Mucosa of descending colon (tissue), 3 donors: ENCODE measurements around the gene TAGLN2. TPM values are rescaled to one million over a fixed set of nuclear protein-coding genes. Genes with fewer than 3 reads are reported as not detected.

Experiments used
- ATAC-seq: fragments of 200-7000 bp; cut with Tn5 transposase; one replicate; pipeline ENCODE4 v1.9.1; 2020; ENCODE audit warnings: mild to moderate bottlenecking, moderate library complexity
- DNase-seq, 3 donors: peaks; one replicate each; pipeline ENCODE4 v3.0.0-alpha.2; 2020
- H3K36me3 ChIP-seq: fragments of 200-600 bp; one replicate; pipeline ENCODE4 v1.8.0; 2021; ENCODE audit warnings: low read depth, mild to moderate bottlenecking
- H3K4me1 ChIP-seq: fragments of 200-600 bp; one replicate; pipeline ENCODE4 v1.8.0; 2021; ENCODE audit warnings: low read depth, mild to moderate bottlenecking
- H3K4me3 ChIP-seq: fragments of 200-600 bp; one replicate; pipeline ENCODE4 v1.8.0; 2021; ENCODE audit warnings: mild to moderate bottlenecking
- H3K9me3 ChIP-seq: fragments of 200-600 bp; one replicate; pipeline ENCODE4 v1.8.0; 2021; ENCODE audit warnings: mild to moderate bottlenecking
- intact Hi-C, 2 donors: fragments of 100-400 bp; cut with DNase I in 1 of 2; cut with micrococcal nuclease in 1 of 2; formaldehyde crosslinking; loops; one replicate each; pipeline versions ENCODE4 v1.11.0 to v1.11.1; 2022; cut with DNase I, micrococcal nuclease
- total RNA-seq, 3 donors: library from RNA; stranded (reverse); fragmentation: NEBNext Ultra II Directional in 2 of 3; extraction: Animal tissue kit (Norgen Biotek cat#: 25700) in 2 of 3; gene quantifications; one replicate each; pipeline versions ENCODE4 v1.2.1 to v1.2.4, GENCODE V29; 2021 to 2023
- TF ChIP-seq, protein P1 (sequence below): fragments of 200-600 bp; IDR thresholded peaks from one replicate; pipeline ENCODE4 v1.8.0; 2022; ENCODE audit warnings: antibody characterized with exemption, mild to moderate bottlenecking
- donor health status: DM: no; HTN: no; CAD: no; lungs with moderate emphysema.
- donor health status: DM: no; HTN: no; CAD: no.
- donor health status: DM: no; HTN: yes; CAD: no.

The TAGLN2 gene
- total RNA-seq, 3 donors from 2014 or later: 137 to 296 (median 264) TPM

DNA sequence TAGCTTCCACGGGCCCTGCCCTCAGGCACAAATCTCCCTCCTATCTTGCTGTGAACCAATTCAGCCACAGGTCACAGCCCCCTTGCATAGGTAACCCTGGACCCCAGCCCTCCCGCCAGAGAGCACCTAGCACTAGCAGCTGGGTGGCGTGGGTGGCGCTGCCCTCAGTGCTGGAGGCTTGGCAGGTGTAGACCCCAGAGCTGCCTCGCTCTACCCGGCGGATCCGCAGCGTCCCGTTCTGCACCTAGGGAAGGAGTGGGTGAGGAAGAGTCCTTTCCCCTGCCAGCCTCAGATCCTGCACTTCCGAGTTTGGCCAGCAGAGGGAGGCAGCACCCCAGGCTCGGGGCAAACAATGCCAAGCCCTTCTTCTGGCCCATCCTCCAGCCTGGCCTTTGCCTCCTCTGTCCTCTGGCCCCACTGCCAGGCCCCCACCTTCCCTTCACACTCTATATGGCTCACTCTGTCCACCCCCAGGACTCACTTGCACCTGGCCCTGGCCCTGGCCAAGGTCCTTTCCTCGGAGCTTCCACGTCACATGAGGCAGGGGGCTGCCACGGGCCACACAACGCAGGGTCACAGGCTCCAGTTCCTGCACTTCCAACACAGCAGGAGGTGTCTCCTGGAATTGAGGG is 11.1 kb upstream of the TAGLN2 start:
- intact Hi-C loops: loop anchor here (2.0 to 5.0 kb wide), 2 partner anchors 70 to 71 kb away; no protein-coding TSS in a partner anchor
- H3K4me1 ChIP-seq: peaks cover 44% of the 10 kb centered on the region
- peak; percentile 84 to 95 (median 93) for DNase-seq
- H3K4me3 ChIP-seq: no peak overlapping the region
- H3K36me3 ChIP-seq: no peaks in the 10 kb centered on the region
- peak; percentile 90 for ATAC-seq
- H3K9me3 ChIP-seq: no peaks in the 10 kb centered on the region
- TF ChIP-seq, protein P1, sequence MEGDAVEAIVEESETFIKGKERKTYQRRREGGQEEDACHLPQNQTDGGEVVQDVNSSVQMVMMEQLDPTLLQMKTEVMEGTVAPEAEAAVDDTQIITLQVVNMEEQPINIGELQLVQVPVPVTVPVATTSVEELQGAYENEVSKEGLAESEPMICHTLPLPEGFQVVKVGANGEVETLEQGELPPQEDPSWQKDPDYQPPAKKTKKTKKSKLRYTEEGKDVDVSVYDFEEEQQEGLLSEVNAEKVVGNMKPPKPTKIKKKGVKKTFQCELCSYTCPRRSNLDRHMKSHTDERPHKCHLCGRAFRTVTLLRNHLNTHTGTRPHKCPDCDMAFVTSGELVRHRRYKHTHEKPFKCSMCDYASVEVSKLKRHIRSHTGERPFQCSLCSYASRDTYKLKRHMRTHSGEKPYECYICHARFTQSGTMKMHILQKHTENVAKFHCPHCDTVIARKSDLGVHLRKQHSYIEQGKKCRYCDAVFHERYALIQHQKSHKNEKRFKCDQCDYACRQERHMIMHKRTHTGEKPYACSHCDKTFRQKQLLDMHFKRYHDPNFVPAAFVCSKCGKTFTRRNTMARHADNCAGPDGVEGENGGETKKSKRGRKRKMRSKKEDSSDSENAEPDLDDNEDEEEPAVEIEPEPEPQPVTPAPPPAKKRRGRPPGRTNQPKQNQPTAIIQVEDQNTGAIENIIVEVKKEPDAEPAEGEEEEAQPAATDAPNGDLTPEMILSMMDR: peak; percentile 98

GRCh38 chr1:159935719-159936272 is 10.5 kb upstream of the TAGLN2 start:
- DNase-seq (no peak), ATAC-seq (no peak)
- intact Hi-C loops: loop anchor here (2.0 to 5.0 kb wide), 2 partner anchors 71 to 72 kb away; no protein-coding TSS in a partner anchor
- Histone ChIP-seq H3K4me3 (no peak overlapping the region), H3K4me1 (peaks cover 44% of the 10 kb centered on the region), H3K36me3 (no peaks in the 10 kb centered on the region), H3K9me3 (no peaks in the 10 kb centered on the region)
- TF ChIP-seq, protein P1: no peak

GRCh38 chr1:159935305-159935704 is 10.0 kb upstream of the TAGLN2 start:
- ATAC-seq: no peak
- intact Hi-C loops: loop anchor here in 1 of 2 donors (5.0 kb wide), 1 partner anchor 72 kb away; no protein-coding TSS in a partner anchor
- TF ChIP-seq, protein P1: no peak
- H3K36me3 ChIP-seq: no peaks in the 10 kb centered on the region
- H3K9me3 ChIP-seq: no peaks in the 10 kb centered on the region
- H3K4me1 ChIP-seq: peaks cover 40% of the 10 kb centered on the region
- no peak overlapping the region for H3K4me3 ChIP-seq
- DNase-seq: peak in 1 of 3 donors; percentile 19

DNA sequence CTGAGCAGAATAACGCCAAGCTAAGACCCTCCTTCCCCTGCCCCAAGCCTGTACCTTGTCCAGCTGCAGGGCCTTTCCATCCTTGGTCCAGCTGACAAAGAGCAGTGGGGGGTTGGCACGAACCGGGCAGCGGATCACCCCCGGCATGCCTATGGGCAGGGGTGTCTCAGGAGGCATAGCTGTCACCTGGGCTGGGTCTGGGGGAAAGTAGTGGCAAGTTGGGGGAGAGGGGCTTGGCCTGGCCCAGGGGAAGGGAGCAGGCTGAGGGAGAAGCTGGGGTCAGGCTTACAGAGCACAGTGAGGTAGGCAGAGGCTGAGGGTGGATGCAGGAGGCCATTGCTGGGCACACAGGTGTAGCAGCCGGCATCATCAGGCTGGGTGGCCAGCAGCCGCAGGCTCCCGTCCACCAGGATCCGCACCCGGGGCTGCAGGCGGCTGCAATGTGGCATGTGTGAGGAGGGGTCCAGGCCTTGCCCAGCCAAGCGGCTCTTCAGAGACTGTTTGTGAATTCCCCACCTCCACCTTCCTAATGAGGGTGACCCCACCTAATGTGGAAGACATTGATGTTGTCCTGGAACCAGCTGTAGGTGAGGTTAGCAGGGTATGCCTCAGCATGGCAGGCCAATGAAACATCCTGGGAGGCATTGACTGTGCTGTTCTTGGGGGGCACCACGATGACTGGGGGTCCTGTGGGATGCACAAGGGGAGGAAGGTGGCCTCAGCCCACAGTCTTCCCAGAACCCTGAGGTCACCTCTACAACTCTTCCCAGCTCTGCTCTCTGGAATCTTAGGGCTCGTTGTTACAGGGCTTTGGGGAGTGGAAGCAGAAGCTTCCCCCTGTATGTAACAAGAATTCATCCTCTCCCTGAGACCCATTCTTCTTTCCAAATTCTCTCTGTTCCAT is 9.1 kb upstream of the TAGLN2 start:
- peak in 1 of 3 donors; percentile 17 for DNase-seq
- TF ChIP-seq, protein P1: no peak
- Histone ChIP-seq H3K4me1 (peaks cover 34% of the 10 kb centered on the region), H3K4me3 (no peak overlapping the region), H3K9me3 (no peaks in the 10 kb centered on the region), H3K36me3 (no peaks in the 10 kb centered on the region)
- intact Hi-C loops: loop anchor here in 1 of 2 donors (5.0 kb wide), 1 partner anchor 73 kb away; no protein-coding TSS in a partner anchor
- no peak for ATAC-seq

- H3K36me3 ChIP-seq: no peaks in the 10 kb centered on the region
- DNase-seq (no peak), ATAC-seq (no peak)
- peaks cover 23% of the 10 kb centered on the region for H3K4me1 ChIP-seq
- no peaks in the 10 kb centered on the region for H3K9me3 ChIP-seq
- TF ChIP-seq, protein P1: no peak
- intact Hi-C loops: no loop called here
- no peak overlapping the region for H3K4me3 ChIP-seq
Measured at GRCh38 chr1:159933347-159933746, 8.0 kb upstream of the TAGLN2 start.
